Measurements from ENCODE around the gene ZDHHC13.

Gene ZDHHC13

DNA sequence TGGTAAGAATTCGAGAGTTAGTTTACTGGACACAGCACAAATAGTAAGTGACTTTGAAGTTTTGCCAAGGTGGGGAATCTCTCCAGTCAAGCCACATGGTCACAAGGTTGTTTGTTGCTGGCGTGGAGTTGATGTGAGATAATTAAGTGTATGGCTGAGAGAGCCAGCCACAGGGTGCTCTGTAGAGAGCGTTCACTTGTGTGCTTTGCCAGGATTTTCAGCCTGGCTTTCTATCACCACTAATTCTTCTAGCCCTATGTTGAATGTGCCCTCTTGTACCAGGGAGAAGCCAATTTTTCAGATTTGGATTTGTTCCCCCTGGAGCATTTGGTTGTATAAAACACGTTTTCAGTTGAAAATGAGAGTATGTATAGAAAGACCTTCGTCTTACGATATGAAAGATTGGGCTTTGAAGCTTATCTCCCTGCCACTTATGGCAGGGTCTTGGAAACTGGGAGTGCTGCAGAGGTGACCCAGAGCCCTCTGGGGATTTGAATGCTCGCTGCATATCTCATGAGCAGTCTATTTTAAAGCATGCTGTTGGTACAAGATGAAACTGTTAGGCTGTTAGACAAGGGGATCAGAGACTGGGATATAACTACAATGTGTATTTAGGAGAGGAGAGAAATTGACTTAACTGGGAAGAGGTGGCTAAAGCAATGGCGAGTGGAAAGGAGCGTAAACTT is 56.2 kb downstream of the ZDHHC13 start:
- no peak for DNase-seq

GRCh38 chr11:19173964-19174638 is 57.1 kb downstream of the ZDHHC13 start:
- no peak for DNase-seq

- no peak for DNase-seq
Measured at GRCh38 chr11:19176629-19177186, 59.7 kb downstream of the ZDHHC13 start.

- no peak for DNase-seq
Measured at GRCh38 chr11:19181531-19182261, 64.7 kb downstream of the ZDHHC13 start.

DNA sequence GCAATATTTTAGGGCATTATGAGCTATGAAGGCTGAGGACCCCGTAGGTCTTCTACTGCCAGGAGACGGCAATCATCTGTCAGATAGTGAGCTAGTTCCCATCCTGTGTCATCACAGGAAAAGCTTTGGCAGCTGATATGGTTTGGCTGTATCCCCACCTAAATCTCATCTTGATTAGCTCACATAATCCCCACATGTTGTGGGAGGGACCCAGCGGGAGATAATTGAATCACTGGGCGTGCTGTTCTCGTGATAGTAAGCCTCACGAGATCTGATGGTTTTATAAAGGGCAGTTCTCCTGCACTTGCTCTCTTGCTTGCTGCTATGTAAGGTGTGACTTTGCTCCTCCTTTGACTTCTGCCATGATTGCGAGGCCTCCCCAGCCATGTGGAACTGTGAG is 66.7 kb downstream of the ZDHHC13 start:
- DNase-seq: no peak

- no peak for DNase-seq
Measured at GRCh38 chr11:19185036-19185435, 68.1 kb downstream of the ZDHHC13 start.

DNA sequence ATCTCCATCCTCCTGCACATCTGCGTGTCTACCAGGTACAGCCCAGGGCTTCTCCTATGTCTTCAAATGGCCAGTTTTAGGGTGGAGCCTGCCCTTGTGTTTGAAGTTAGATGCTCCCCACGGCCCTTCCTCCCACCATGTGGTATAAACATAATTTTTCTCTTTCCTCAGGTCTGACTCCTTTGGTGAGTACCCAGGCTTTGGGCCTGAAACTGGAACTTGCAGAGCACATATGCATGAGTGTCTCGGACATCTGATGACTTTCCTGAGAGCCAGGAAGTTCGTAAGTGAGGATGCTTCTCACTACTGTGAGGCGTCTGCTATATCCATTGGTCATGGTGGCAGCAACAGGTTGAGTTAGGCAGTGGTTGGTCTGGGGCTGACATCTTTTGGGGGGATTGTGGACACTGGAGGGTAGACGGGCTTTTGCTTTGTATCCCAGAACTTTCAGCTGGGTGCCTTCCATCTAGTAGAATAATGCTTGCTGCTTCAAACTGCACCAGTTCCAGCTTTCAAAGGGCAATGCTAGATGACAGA is 68.6 kb downstream of the ZDHHC13 start:
- DNase-seq: no peak

DNA sequence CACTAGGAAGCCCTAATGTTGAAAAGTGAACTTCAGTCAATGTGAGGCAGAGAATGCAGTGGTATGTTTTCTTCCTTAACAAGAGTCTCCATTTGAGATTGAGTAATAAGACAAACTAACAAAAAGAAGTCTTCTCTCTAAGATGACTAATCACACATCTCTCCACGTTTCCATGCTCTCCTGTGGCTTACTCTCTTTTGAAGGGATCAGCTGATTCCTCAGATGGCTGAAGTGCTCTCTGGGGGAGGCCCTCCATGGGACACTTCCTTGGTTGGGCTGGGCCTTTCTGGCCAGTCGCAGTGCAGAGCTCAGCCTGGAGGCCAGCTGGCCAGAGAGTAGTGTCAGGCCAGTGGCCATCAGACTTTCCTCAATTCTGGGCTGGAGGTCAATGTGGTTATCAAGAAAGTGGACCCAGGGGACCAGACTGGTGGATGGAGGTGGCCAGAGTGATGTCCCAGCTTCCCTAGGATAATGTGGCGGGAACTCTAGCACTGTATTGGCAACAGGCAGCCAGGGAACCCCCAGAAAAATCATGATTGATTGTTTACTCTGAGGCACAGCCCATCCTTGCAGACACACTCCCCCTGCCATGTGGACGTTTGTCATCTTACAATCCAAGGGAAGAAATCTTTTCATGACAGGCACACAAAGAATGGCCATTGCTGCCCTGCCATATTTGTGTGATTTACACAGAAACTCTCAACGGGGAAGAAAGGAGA is 70.3 kb downstream of the ZDHHC13 start:
- DNase-seq: no peak

- DNase-seq: no peak
Measured at GRCh38 chr11:19187833-19188258, 70.9 kb downstream of the ZDHHC13 start.

DNA sequence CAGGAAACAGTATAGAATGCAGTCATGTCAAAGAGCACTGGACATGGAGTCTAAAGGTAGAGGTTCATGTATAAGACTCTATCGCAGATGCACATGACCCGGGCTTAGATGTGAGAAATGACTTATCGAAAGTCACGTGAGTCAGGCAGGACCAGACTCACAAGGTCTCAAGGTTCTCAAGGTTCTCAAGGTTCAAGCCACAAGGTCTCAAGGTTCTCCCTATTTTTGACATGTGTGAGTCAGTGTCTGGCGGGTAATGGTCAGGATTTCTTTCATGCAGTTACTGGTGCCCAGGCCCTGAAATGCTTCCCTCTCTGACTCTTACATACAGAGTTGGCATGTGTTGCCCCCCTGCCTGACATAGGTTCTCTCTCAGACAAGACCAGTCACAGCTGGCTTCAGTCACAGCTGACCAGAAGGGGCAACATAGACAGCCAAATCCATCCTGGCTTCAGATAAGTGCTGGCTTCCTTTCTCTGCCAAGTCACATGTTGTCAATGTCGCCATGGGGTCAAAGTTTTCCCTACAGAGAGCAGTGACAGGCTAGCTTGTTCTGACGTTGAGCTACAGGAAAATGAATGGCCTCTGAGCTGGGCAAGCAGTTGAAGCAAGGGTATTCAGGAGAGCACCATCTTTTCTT is 74.7 kb downstream of the ZDHHC13 start:
- DNase-seq: no peak

- no peak for DNase-seq
Measured at GRCh38 chr11:19193916-19194315, 76.9 kb downstream of the ZDHHC13 start.

DNA sequence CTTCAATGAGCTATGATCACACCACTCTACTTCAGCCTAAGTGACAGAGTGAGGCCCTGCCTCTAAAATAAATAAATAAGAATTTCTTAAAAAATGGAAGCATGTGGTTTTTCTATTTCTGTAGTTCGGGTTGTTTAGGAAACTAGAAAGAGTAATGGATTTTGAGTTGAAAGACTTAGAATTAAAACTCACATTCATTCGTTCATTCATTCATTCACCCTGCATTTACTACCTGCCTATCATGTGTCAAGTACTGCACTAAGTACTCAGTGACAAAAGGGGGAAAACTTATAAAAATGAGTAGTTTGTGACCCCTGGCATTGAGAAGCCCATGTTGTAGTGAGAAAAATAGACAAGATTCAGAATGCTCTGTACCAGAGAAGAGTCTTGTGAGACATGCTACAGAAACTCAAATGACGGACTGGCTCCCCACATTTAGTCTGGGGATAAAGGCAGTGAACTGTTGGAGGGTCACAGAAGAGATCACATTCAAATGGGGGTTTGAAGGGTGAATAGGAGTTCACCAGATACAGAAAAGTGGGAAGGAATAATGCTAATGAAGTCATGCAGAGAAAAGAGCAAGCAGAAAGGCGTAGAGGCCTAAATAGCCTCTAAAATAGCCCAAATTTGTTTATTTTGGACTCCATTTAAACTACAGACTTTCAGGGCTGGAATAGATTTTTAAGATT is 77.8 kb downstream of the ZDHHC13 start:
- no peak for DNase-seq

DNA sequence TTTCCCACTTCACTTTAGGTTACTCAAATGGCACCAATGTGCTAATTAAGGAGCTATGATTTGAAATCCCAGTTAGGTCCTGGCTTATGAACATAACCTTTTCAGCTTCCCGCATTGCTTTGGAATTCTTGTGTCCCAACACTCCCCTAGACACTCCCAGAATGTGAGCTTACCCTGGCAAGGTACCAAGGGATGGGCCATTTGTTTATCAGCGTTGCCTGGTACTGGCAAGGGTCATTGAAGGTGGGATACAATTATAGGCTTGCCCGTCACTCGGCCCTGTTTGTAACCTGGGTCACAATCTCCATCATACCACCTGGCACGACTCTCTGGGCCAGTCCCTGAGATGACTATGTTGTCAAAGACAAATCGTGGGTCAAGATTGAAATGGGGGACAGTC is 79.5 kb downstream of the ZDHHC13 start:
- DNase-seq: no peak

DNA sequence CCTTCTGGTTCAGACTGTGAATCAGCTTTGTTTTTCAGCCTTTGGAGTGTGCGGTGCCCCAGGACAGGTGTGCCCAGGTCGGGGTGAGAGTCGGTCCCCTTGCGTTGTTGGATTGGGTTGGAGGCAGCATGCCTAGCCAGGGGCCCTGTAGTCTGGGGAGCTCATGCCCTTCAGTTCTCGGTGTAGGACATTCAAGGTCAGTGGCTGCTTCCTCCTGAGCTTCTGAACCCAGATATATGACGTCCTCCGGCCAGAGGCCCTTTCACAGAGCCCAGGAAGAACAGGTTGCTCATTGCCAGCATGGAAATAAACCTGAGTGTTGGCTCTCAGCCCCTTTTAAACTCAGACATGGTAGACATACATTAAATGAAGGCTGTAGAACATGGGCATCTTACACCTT is 82.1 kb downstream of the ZDHHC13 start:
- no peak for DNase-seq

- no peak for DNase-seq
Measured at GRCh38 chr11:19199771-19200170, 82.8 kb downstream of the ZDHHC13 start.

- no peak for DNase-seq
Measured at GRCh38 chr11:19200410-19201201, 83.6 kb downstream of the ZDHHC13 start.

- DNase-seq: no peak
Measured at GRCh38 chr11:19201737-19202605, 85.0 kb downstream of the ZDHHC13 start, which contains the start of gene CSRP3. CSRP3 (minus strand) TSS chr11:19201983; CDS start chr11:19192448, 9,535 bp downstream.

GRCh38 chr11:19204836-19205235 is 87.9 kb downstream of the ZDHHC13 start:
- DNase-seq: no peak

GRCh38 chr11:19208181-19208580 is 91.2 kb downstream of the ZDHHC13 start:
- DNase-seq: no peak
